Measurements from ENCODE around the gene COL6A2. TPM values are rescaled to one million over a fixed set of nuclear protein-coding genes. Genes with fewer than 3 reads are reported as not detected.
A peak's percentile ranks its signal among the peaks of the same experiment; 100 is the strongest.

COL6A2 gene
- total RNA-seq, 1 donor from 2014 or later = 18.5 TPM

DNA sequence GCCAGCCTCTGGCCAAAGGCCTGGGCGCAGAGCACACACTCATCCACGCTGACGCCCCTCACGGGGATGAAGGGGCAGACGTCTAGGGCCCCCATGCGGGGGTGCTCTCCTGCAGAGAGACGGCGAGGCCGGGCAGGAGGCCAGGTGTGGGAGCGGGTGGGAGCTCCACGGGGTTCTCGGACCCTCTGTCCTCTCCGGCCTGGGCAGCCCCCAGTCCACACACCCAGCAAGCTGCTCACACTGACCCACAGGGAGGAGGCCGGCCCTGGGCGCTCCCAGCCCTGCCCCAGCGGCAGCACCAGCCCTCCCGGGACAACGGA, 55.0 kb downstream of the COL6A2 start:
- Mint-ChIP-seq H3K4me1 (peaks cover 22% of the 10 kb centered on the region), H3K9me3 (no peaks in the 10 kb centered on the region), H3K4me3 (no peak overlapping the region), H3K27me3 (ENCODE audit: low read depth) (peaks cover 3% of the 10 kb centered on the region), H3K36me3 (ENCODE audit: low read depth) (no peaks in the 10 kb centered on the region), H3K27ac (ENCODE audit: unreplicated experiment) (no peak overlapping the region)
- DNase-seq (ENCODE audit: low read depth, low spot score) = no peak
- TF ChIP-seq CTCF (conservative IDR thresholded peaks at IDR 0.05) = no peak

GRCh38 chr21:46153247-46154154, 55.6 kb downstream of the COL6A2 start:
- Mint-ChIP-seq H3K4me1 (peaks cover 21% of the 10 kb centered on the region), H3K36me3 (ENCODE audit: low read depth) (no peaks in the 10 kb centered on the region), H3K4me3 (peak overlapping the region; percentile 31), H3K27me3 (ENCODE audit: low read depth) (peaks cover 3% of the 10 kb centered on the region), H3K9me3 (no peaks in the 10 kb centered on the region), H3K27ac (ENCODE audit: unreplicated experiment) (peak overlapping the region; percentile 67)
- peak; percentile 75 for DNase-seq (ENCODE audit: low read depth, low spot score)
- TF ChIP-seq CTCF (conservative IDR thresholded peaks at IDR 0.05) = peak; percentile 79

GRCh38 chr21:46154155-46154954, 56.4 kb downstream of the COL6A2 start:
- no peak overlapping the region for H3K27ac Mint-ChIP-seq (ENCODE audit: unreplicated experiment)
- DNase-seq (ENCODE audit: low read depth, low spot score) = no peak
- H3K9me3 Mint-ChIP-seq = no peaks in the 10 kb centered on the region
- H3K36me3 Mint-ChIP-seq (ENCODE audit: low read depth) = no peaks in the 10 kb centered on the region
- peaks cover 13% of the 10 kb centered on the region for H3K4me1 Mint-ChIP-seq
- peaks cover under 1% of the 10 kb centered on the region for H3K27me3 Mint-ChIP-seq (ENCODE audit: low read depth)
- H3K4me3 Mint-ChIP-seq = no peak overlapping the region
- no peak for TF ChIP-seq CTCF (conservative IDR thresholded peaks at IDR 0.05)

DNA sequence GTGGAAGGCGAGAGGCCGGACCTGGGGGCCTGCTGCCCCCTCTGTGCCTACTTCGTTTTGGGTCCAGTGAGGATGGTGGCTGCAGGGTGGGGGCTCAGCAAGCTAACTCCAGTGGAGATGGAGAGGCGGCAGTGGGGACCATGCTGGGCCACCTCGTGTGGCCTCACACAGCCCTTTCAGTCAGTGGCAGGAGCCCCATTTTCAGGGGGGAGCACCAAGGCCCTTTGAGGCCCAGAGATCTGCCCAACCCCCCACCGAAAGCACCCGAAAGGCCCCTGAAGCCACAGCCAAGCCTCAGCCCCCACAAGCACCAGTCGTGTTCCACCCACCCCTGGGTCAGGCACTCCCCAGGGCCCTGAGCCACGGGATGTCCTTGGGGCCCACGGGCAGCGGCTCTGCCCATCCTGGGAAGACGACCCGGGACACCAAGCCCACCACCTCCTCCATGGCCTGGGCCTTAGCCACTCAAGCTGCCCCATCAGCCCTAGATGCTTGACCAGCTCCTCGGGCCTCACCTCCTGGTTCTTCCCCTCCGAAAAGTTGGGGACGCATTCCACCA, 57.1 kb downstream of the COL6A2 start:
- no peak overlapping the region for H3K4me3 Mint-ChIP-seq
- H3K9me3 Mint-ChIP-seq = no peaks in the 10 kb centered on the region
- TF ChIP-seq CTCF (conservative IDR thresholded peaks at IDR 0.05) = no peak
- no peak overlapping the region for H3K27ac Mint-ChIP-seq (ENCODE audit: unreplicated experiment)
- H3K36me3 Mint-ChIP-seq (ENCODE audit: low read depth) = no peaks in the 10 kb centered on the region
- DNase-seq (ENCODE audit: low read depth, low spot score) = no peak
- peaks cover 12% of the 10 kb centered on the region for H3K4me1 Mint-ChIP-seq
- no peaks in the 10 kb centered on the region for H3K27me3 Mint-ChIP-seq (ENCODE audit: low read depth)

- Mint-ChIP-seq H3K27me3 (ENCODE audit: low read depth) (no peaks in the 10 kb centered on the region), H3K4me3 (no peak within 1 kb of the TSS), H3K27ac (ENCODE audit: unreplicated experiment) (peak within 1 kb of the TSS; percentile 96), H3K36me3 (ENCODE audit: low read depth) (no peaks in the 10 kb centered on the region), H3K4me1 (peaks cover 12% of the 10 kb centered on the region), H3K9me3 (no peaks in the 10 kb centered on the region)
- DNase-seq (ENCODE audit: low read depth, low spot score) = no peak
- TF ChIP-seq CTCF (conservative IDR thresholded peaks at IDR 0.05) = no peak
Observed at GRCh38 chr21:46155514-46156377, 57.8 kb downstream of the COL6A2 start, which contains the start of gene FTCD. FTCD (minus strand) TSS chr21:46155579; CDS start chr21:46155523, 56 bp downstream.

Measured in neural crest cell (in vitro differentiated cells).